Upper lobe of left lung (tissue), 4 donors: ENCODE data around the gene GJA3.

Source experiments
- CTCF ChIP-seq, 6 experiments: fragments of 450-650 bp in 4 of 6; fragments of 200-600 bp in 2 of 6; sonication (generic) in 2 of 6; IDR thresholded peaks; one replicate each; pipeline ENCODE4 v1.5.1; 2016 to 2019; ENCODE audit warnings: antibody characterized with exemption in 6 of 6
- EP300 ChIP-seq, 4 donors: sonication (generic); formaldehyde crosslinking; IDR thresholded peaks; one replicate each; pipeline ENCODE4 v1.5.1; 2017; ENCODE audit warnings: antibody characterized with exemption in 4 of 4, control low read depth in 2 of 4
- POLR2A ChIP-seq, 4 donors: fragments of 450-650 bp; IDR thresholded peaks; one replicate each; pipeline ENCODE4 v1.5.1; 2016 to 2017; ENCODE audit warnings: antibody characterized with exemption in 4 of 4, mild to moderate bottlenecking in 2 of 4
- POLR2AphosphoS5 ChIP-seq, 2 donors: sonication (generic); formaldehyde crosslinking; IDR thresholded peaks; one replicate each; pipeline ENCODE4 v1.5.1; 2017; ENCODE audit warnings: antibody characterized with exemption in 2 of 2

- TF ChIP-seq CTCF (IDR thresholded peaks at IDR 0.05), result no peak
- TF ChIP-seq POLR2A (IDR thresholded peaks at IDR 0.05), result no peak
- no peak for TF ChIP-seq EP300 (IDR thresholded peaks at IDR 0.05)
- TF ChIP-seq POLR2AphosphoS5 (IDR thresholded peaks at IDR 0.05), result no peak
Observed at GRCh38 chr13:20151612-20152011, 9.2 kb downstream of the GJA3 start.
